Activated effector memory CD4-positive, alpha-beta T cell treated with Interleukin-2 at 50 U/mL for 16 hours (primary cell): Measurements from ENCODE around the gene MYO1F.

Experiments
- DNase-seq: peaks from one replicate; pipeline ENCODE4 v3.0.0-alpha.2; 2020

The MYO1F gene

GRCh38 chr19:8489561-8490394, 87.5 kb downstream of the MYO1F start:
- no peak for DNase-seq

GRCh38 chr19:8488365-8488764, 88.9 kb downstream of the MYO1F start:
- no peak for DNase-seq

GRCh38 chr19:8487137-8487851, 89.9 kb downstream of the MYO1F start:
- peak; percentile 55 for DNase-seq

- DNase-seq, result no peak
These were observed 90.5 kb downstream of the MYO1F start for GRCh38 chr19:8486661-8487136.

GRCh38 chr19:8485561-8486371, 91.5 kb downstream of the MYO1F start:
- no peak for DNase-seq

- no peak for DNase-seq
These were observed 92.8 kb downstream of the MYO1F start for GRCh38 chr19:8484331-8484894.

GRCh38 chr19:8483165-8483564, 94.1 kb downstream of the MYO1F start:
- DNase-seq, result no peak

GRCh38 chr19:8482696-8483095, 94.5 kb downstream of the MYO1F start:
- no peak for DNase-seq

GRCh38 chr19:8481616-8482015, 95.6 kb downstream of the MYO1F start:
- DNase-seq, result no peak

- no peak for DNase-seq
These were observed 96.0 kb downstream of the MYO1F start for GRCh38 chr19:8481201-8481600.

- DNase-seq, result no peak
These were observed 98.6 kb downstream of the MYO1F start for GRCh38 chr19:8478598-8478997.

GRCh38 chr19:8477889-8478288, 99.4 kb downstream of the MYO1F start:
- no peak for DNase-seq

- no peak for DNase-seq
These were observed 100.7 kb downstream of the MYO1F start for GRCh38 chr19:8476524-8476923.

GRCh38 chr19:8475005-8475404, 102.2 kb downstream of the MYO1F start:
- DNase-seq, result no peak

GRCh38 chr19:8473648-8474476, 103.4 kb downstream of the MYO1F start:
- no peak for DNase-seq
